ENCODE measurements around the gene PTPRU.
"Not testable (repeated sequence)": the region's sequence is repeated elsewhere in the genome, so short reads cannot be mapped to it uniquely, and the experiment has no call there.

The PTPRU gene

DNA sequence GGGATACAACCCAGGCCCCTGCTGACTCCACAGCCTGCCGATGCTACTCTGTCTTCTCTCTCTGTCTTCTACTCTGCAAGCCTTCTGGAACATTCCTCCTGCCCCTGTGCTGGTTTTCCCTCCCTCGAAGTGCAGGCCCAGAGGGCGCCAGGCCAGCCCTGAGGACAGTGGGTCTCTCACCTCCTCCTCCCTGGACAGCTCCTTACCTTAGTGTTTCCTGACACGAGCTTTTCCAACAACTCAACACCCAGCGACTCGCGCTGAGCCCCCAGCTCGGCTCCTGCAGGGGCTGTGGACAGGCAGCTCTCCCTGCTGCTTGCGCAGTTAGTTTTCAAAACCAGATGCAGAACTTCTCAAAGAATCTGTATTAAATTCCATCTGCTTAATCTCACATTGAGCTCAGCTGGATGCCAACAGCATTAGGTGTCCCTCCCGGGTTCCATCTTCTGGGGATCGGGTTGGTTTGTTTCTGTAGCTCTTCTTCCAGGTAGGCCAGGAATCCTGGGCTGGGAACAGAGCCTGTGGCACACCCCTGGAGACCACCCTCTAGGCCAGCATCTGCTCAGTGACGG, 54.2 kb downstream of the PTPRU start:
- no peak for DNase-seq (ENCODE audit: low read depth in 3 of 3)

DNA sequence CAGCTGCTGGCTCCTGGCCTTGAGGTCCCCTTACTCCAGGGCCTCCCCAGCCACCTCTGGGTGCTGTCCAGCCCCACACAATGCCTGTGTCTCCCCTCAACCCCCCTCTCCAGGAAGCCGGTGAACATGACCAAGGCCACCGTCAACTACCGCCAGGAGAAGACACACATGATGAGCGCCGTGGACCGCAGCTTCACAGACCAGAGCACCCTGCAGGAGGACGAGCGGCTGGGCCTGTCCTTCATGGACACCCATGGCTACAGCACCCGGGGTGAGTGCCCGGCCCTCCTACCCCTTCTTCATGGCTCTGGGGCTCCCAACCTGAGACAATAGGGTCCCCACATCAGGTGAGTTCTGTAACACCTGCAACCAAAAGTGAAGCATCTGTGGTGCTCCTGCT, 55.4 kb downstream of the PTPRU start:
- DNase-seq (ENCODE audit: low read depth in 3 of 3): no peak

DNA sequence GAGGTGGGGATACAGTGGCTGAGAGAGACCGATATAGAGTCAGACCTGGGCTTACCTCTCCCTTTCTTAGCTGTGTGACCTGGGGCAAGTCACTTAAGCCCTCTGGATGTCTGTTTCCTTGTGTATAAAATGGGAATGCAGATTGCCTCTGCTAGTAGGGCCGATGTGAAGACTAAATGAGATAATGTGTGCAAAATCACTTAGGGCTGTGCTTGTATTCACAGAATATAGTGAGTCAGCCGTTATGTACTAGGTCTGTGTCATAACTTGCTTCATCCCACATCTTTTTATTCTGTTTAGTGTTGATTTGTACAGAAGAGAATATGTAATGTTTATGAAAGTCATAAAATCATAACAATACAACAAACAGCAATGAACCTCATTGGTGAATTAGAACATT, 56.0 kb downstream of the PTPRU start:
- no peak for DNase-seq (ENCODE audit: low read depth in 3 of 3)

DNA sequence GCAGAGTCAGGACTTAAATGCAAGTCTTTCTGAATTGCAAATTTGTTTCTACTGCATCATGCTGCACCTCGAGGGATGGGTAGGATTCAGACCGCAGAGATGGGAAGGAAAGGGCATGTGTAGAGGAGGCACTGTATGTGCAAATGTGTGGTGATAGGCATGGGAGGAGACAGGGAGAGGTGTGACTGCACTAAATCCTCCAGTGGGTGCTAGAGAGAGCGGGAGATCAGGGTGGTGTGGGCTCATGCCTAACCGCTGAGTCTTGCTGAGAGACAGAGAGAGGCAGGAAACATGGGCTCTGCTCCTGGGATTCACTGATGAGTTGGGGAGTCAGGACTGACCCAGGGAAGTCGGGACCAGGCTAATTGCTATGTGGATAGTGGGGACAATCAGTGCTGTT, 61.1 kb downstream of the PTPRU start:
- no peak for DNase-seq (ENCODE audit: low read depth in 3 of 3)

DNA sequence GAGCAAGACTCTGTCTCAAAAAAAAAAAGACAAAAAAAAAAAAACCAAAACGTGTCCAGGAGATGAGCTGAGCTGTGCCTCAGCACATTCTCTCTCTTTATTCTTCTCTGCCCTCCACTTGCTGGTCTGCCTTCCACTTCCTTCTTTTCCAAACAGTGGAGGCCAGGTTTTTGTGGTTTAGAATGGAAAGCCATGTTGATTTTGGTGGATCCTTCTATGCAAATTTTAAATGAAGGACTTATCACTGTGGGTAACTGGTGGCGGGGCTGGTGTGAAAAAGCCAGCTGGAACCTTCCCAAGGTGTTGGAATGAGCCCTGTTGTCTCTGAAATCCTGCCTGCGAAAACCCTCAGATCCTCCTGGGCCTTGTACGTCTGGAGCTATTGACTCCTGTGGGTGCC, 61.9 kb downstream of the PTPRU start:
- DNase-seq (ENCODE audit: low read depth in 3 of 3): no peak

DNA sequence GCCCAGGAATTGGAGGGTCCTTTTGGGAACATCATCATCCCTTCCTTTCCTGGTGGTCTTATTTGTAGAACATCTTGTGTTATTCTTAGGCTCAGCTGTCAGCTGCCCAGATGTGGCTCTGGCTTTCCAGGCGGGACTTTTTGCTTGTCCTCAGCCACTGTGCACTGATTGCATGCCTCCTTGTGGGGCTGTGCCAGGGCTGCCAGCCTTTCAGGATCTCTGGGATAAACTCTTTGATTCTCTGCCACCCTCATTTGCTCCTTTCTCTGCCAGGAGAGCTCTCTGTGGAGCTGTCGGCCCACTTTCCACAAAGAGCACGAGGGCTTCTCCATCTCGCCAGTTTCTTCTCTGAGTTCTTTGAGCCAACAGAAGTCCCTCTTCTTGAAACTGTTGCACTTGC, 63.1 kb downstream of the PTPRU start:
- no peak for DNase-seq (ENCODE audit: low read depth in 3 of 3)

DNA sequence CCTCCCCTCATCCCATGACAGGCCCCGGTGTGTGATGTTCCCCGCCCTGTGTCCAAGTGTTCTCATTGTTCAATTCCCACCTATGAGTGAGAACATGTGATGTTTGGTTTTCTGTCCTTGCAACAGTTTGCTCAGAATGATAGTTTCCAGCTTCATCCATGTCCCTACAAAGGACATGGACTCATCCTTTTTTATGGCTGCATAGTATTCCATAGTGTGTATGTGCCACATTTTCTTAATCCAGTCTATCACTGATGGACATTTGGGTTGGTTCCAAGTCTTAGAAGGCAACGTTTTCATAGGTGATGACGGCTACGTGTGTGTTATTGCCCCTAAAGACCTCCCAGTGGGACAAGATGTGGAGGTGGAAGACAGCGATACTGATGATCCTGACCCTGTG, 65.4 kb downstream of the PTPRU start:
- not testable (repeated sequence) for DNase-seq (ENCODE audit: low read depth in 3 of 3)

DNA sequence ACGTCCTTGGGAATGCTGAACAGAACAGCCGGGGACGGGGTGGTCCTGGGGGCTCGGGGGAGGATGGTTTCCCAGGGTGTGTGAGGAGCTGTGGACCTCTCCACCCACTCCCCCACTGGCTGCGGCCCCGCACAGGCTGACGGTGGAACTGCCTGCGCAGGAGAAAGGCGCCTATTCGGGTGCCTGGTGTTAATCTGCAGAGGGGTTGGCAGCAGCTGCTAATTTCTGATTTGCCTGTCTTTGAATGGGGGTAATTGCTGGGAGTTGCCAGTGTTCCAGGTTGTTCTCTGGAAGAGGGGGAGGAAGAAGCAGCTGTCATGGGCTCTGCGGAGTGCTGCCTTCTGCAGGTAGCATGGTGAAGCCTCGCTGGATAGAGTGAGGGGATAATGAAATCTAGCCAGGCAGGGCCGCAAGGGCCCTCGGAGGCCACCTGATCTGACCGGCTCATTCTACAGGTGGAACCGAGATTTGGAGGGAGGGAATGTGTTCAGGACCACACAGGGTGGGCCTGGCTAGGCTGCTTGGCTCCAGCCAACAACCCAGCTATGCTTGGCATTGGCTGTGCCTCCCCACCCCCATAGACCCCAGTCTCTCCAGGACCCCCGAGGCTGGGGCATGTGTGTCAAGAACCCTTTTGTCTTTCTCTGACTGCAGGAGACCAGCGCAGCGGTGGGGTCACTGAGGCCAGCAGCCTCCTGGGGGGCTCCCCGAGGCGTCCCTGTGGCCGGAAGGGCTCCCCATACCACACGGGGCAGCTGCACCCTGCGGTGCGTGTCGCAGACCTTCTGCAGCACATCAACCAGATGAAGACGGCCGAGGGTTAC, 67.1 kb downstream of the PTPRU start:
- no peak for DNase-seq (ENCODE audit: low read depth in 3 of 3)

DNA sequence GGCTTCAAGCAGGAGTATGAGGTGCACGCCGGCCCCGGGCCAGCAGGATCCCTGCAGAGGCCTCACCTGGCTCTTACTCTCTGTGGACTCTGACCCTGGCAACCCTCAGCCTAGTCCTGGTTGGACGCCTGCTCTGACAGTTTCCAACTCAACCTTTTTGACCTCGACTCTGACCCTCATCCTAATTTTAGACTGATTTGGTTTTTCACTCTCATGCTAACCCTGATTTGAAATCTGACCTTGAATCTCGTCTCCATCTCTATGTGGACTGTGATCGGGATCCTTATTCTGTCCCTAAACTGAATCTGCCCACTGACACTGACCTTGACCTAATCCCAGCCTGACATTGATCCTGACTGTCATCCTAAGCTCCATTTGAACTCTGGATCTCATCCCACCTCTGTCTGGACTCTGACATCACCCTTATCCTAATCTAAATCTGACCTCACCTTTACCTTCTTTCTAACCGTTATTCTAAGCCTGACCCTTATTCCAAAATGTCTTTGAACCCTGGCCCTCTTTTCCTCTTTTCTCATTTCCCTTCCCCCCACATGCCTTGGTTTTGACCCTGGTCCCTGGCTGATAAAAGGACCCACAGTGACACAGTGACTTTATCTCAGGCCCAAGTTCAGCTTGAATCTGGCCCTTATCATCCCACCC, 67.8 kb downstream of the PTPRU start:
- no peak for DNase-seq (ENCODE audit: low read depth in 3 of 3)

DNA sequence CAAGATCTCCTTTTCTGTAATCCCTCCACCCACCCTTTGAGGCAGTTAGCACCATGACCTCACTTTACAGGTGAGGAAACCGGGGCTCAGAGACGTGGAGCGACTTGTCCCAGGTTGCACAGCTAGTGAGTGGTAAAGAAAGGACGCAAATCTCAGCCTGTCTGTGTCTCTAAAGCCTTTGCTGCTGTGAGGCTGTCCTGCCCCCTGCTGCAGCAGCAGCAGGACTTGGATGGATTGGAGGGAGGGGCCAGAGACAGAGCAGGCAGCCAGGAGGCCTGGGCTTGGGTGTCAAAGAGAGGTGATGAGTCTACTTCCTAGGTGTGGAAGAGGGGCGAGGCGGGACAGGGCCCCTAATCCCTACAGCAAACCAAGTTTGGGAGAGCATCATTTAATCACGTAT, 69.6 kb downstream of the PTPRU start:
- no peak for DNase-seq (ENCODE audit: low read depth in 3 of 3)

DNA sequence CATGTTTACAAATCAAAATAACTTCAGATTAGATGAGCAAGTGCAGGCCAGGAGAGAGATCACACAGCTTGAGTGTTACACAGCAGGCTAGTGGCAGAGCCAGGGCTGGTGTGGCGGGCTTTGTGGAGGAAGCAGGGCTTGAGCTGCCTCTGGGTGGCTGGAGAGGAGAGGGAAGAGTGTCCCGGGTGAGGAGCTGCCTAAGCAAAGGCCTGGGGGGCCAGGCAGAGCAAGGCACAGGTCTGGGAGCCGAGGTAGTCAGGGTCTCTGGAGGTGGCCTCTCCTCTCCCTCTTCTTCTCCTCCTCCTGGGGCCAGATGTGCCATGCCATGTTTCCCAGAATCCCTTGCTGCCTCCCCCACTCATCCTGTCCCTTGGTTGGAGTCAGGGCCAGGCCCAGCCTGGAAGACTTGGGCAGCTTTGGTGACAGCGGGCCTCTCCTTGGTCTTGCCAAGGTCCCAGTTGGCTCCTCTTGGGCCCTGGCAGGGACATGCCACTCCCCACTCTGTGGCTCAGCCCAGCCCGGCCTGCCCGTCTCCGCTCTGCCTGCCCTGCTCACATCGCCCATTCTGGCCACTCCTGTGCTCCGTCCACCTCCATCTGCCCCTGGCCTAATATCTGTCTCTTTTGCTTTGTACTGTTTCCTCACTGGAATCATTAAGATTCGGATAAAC, 70.3 kb downstream of the PTPRU start:
- no peak for DNase-seq (ENCODE audit: low read depth in 3 of 3)

DNA sequence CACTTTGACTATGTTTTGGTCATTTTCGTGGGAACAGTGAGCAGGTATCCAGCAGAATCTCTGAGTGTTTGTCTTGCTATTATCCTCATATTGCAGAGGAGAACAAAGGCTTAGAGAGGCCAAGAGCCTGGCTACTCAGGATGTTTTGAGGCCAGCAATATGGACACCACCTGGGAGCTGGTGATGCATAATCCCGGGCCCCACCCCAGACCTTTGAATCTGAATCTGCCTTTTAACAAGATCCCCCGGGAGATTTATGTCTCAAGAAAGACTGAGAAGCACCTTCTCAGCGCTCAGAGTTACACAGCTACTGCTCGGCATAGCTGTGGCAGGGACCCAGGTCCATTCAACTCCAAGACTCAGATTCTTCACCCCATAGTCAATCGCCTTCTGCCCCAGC, 72.8 kb downstream of the PTPRU start:
- no peak for DNase-seq (ENCODE audit: low read depth in 3 of 3)

DNA sequence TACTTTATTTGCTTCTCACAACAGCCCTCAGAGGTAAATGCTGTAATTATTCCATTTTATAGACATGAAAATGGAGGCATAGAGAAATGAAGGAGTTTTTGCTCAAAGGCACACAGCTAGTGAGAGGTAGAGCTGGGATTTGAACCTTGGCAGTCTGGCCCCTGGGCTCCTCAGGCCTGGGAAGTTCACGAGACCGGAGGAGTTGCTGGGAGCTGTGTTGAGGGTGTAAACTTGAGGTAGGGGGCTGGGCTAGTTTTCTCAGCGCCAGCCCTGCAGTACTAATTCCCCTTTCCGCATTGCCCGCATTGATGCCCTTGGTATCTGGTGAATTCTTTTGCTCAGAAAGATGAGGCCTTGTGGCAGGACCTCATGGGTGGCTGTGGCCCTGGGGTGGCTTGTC, 73.3 kb downstream of the PTPRU start:
- DNase-seq (ENCODE audit: low read depth in 3 of 3): no peak

DNA sequence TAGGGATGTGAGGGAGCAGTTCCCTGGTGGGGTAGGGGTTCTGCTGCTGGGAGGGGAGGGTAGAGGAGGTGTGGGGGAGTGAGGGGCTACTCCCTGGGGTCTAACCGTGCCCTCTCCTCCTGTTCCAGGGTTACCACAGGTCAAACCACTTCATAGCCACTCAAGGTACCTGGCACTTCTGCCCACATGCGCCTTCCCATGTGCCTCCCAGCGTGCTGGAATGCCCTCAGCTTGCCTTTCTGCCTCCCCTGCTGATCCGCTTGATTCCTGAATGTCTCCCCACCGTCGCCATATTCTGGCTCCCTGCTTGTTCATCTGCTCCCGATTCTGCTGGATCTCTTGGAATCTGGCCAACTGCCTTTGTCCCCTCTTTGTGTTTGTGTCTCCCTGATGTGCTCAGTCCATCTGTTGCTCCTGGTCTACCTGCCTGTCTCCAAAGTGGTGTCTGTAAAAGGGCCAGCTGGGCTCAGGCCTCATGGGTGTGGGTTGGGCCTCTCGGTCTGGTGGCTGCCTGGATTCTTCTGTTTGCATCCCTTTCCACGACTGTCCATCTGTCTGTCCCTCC, 74.4 kb downstream of the PTPRU start:
- no peak for DNase-seq (ENCODE audit: low read depth in 3 of 3)

DNA sequence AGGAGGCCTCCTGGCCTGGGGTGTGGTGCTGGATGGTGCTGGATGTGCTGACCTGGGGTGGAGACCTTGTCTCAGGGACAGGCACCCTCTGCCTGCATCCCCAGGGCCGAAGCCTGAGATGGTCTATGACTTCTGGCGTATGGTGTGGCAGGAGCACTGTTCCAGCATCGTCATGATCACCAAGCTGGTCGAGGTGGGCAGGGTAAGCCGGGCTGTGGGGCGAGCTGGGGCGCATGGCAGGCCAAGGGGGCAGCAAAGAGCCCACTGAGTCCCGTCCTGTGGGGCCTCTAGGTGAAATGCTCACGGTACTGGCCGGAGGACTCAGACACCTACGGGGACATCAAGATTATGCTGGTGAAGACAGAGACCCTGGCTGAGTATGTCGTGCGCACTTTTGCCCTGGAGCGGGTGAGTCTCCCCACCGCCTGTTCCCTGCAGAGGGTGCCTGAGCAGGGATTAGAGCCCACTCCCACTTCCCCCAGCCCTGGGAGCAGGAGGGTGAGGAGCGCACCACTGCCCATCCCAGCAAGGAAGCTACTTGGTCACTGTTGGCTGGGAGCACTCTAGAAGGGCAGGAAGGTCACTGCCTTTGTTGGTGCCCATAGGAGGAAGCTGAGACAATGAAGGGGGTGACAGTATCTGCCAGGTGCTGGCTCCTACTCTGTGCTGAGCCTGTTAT, 75.2 kb downstream of the PTPRU start:
- DNase-seq (ENCODE audit: low read depth in 3 of 3): no peak

DNA sequence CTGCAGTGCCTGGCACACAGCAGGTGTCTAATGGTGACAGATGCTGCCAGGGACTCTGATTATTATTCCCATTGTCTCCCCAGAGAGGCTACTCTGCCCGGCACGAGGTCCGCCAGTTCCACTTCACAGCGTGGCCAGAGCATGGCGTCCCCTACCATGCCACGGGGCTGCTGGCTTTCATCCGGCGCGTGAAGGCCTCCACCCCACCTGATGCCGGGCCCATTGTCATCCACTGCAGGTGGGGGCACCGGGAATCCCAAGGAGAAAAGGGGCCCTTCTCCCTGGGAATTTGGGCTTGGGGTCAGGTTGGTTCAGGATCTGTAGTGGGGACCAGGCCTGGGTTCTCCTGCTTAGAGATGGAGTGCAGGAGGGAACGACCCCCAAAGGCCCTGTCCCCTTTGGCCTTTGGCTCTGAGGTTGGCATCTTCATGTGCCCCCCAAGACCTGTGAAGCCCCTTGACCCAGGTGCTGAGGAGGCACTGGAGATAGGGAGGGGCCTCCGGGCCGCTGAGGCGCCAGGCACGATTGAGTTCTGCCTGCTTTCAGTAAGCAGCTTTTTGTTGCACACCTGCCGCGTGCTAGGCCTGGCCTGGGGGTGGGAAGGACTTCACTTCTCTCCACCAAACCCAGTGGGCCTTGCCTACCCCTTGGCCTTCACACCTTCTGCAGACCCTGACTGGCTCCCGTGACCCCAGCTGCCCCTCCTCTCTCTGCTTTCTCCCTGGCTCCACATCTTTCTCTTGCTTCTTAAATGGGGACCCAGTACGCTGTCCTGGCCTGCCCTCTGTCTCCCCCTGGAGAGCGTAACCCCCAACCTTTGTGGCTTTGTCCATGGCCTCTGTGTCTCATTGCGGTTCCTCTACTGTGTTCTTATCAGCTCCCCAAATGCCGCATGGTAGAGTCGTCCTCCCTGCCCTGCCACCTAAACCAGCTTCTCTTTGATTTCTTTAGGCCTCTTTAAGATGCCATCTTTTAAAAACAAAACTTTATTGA, 76.4 kb downstream of the PTPRU start:
- DNase-seq (ENCODE audit: low read depth in 3 of 3): no peak

DNA sequence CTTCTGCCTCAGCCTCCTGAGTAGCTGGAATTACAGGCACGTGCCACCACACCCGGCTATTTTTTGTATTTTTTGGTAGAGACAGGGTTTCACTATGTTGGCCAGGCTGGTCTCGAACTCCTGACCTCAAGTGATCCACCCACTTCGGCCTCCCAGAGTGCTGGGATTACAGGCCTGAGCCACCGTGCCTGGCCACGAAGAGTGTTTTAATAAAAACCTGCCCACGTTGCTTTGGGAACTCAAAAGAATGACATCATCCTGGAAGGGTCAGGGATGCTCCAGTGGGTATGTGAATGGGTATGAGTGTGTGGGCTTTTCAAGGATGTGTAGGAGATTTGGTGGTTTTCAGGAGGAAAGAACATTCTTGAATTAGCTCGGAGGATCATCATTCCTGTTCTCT, 78.4 kb downstream of the PTPRU start:
- DNase-seq (ENCODE audit: low read depth in 3 of 3): not testable (repeated sequence)

DNA sequence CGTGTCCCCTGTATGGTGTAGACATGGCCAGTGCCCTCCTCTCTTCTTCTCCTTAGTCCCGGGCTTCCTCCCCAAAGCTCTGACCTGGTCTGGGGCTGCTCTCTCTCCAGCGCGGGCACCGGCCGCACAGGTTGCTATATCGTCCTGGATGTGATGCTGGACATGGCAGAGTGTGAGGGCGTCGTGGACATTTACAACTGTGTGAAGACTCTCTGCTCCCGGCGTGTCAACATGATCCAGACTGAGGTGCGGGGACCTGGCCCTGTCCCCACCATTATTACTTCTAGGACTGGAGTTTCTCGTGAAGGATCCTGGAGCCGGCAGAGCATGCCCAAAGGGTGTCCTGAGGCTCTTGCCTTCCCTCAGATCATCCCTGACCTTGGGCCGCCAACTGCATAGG, 78.9 kb downstream of the PTPRU start:
- no peak for DNase-seq (ENCODE audit: low read depth in 3 of 3)

DNA sequence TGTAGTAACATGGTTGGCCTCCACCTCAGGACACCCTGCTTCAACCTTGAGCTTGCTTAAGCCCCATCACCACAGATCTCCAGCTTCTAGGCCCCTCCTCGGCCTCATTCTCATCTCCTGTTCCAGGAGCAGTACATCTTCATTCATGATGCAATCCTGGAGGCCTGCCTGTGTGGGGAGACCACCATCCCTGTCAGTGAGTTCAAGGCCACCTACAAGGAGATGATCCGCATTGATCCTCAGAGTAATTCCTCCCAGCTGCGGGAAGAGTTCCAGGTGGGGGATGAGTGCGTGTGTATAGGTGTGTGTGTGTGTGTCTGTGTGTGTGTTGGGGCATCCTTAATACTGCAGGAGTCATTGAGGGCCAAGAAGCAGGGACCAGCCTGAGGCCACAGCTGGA, 79.6 kb downstream of the PTPRU start:
- DNase-seq (ENCODE audit: low read depth in 3 of 3): no peak

All from stimulated activated CD4-positive, alpha-beta T cell treated with anti-CD3 and anti-CD28 coated beads, TNF-alpha, amount 100 ng/mL, for 4 hours (primary cell).